Uterus (tissue), 2 donors: ENCODE data around the gene FMNL3.
"Not testable (repeated sequence)": the region's sequence is repeated elsewhere in the genome, so short reads cannot be mapped to it uniquely, and the experiment has no call there.

ENCODE experiments used
- CTCF ChIP-seq, 4 experiments: fragments of 200-600 bp in 2 of 4; fragments of 450-650 bp in 2 of 4; sonication (generic) in 2 of 4; IDR thresholded peaks; one replicate each; pipeline ENCODE4 v1.5.1; 2016 to 2019; ENCODE audit warnings: antibody characterized with exemption in 4 of 4, mild to moderate bottlenecking in 2 of 4, moderate library complexity in 1 of 4
- POLR2A ChIP-seq, 2 donors: fragments of 450-650 bp; IDR thresholded peaks; one replicate each; pipeline ENCODE4 v1.6.1; 2016; ENCODE audit warnings: antibody characterized with exemption in 2 of 2, mild to moderate bottlenecking in 1 of 2, moderate library complexity in 1 of 2

GRCh38 chr12:49721355-49721754 is 14.2 kb upstream of the FMNL3 start:
- not testable (repeated sequence) for TF ChIP-seq POLR2A, CTCF (IDR thresholded peaks at IDR 0.05)
